Mucosa of gallbladder (tissue), 1 donor: ENCODE data around the gene CIAO2B. TPM values are rescaled to one million over a fixed set of nuclear protein-coding genes. Genes with fewer than 3 reads are reported as not detected.
"Not testable (repeated sequence)": the region's sequence is repeated elsewhere in the genome, so short reads cannot be mapped to it uniquely, and the experiment has no call there.

Experiments
- DNase-seq: peaks from one replicate; pipeline ENCODE4 v3.0.0-alpha.2; 2020; ENCODE audit warnings: low spot score
- total RNA-seq: library from RNA; stranded (reverse); gene quantifications from one replicate; pipeline ENCODE4 v1.2.1, GENCODE V29; 2021
- donor health status: DM: no; HTN: no; CAD: no.

The CIAO2B gene
- total RNA-seq: 84.5 TPM

- peak; percentile 91 for DNase-seq
Measured at GRCh38 chr16:66934138-66934838, at the start of gene CIAO2B. CIAO2B (minus strand) TSS chr16:66934402; CDS start chr16:66934364, 38 bp downstream.

DNA sequence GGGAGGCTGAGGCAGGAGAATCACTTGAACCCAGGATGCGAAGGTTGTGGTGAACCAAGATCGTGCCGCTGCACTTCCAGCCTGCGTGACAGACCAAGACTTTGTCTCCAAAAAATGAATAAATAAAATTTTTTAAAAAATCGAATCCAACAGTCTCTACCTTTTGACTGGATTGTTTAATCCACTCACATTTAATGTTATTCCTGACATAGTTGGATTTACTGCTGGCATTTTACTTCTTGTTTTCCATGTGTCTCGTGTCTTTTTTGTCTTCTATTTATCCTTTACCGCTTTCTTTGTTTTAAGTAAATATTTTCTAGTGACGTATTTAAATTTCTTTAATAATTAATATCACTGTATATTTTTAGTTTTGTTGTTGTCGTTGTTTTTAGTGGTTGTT lies 48.8 kb upstream of the CIAO2B start:
- no peak for DNase-seq

- DNase-seq: no peak
Measured at GRCh38 chr16:66979011-66979717, 45.0 kb upstream of the CIAO2B start.

GRCh38 chr16:66977341-66978113 lies 43.3 kb upstream of the CIAO2B start:
- DNase-seq: peak; percentile 89

- DNase-seq: no peak
Measured at GRCh38 chr16:66976746-66977145, 42.5 kb upstream of the CIAO2B start.

GRCh38 chr16:66975302-66975893 lies 41.2 kb upstream of the CIAO2B start:
- no peak for DNase-seq

DNA sequence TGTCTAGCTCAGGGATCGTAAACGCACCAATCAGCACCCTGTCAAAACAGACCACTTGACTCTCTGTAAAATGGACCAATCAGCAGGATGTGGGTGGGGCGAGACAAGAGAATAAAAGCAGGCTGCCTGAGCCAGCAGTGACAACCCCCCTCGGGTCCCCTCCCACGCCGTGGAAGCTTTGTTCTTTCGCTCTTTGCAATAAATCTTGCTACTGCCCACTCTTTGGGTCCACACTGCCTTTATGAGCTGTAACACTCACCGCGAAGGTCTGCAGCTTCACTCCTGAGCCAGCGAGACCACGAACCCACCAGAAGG lies 40.7 kb upstream of the CIAO2B start:
- DNase-seq: not testable (repeated sequence)

- DNase-seq: not testable (repeated sequence)
Measured at GRCh38 chr16:66974156-66974931, 40.1 kb upstream of the CIAO2B start.

DNA sequence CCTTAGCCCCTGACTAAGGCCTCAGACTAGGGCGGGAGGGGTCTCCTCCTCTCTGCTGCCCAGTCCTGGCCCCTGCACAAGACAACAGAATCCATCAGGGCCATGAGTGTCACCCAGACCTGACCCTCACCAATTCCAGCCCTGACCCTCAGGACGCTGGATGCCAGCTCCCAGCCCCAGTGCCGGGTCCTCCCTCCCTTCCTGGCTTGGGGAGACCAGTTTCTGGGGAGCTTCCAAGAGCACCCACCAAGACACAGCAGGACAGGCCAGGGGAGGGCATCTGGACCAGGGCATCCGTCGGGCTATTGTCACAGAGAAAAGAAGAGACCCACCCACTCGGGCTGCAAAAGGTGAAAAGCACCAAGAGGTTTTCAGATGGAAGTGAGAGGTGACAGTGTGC lies 39.5 kb upstream of the CIAO2B start:
- DNase-seq: no peak

DNA sequence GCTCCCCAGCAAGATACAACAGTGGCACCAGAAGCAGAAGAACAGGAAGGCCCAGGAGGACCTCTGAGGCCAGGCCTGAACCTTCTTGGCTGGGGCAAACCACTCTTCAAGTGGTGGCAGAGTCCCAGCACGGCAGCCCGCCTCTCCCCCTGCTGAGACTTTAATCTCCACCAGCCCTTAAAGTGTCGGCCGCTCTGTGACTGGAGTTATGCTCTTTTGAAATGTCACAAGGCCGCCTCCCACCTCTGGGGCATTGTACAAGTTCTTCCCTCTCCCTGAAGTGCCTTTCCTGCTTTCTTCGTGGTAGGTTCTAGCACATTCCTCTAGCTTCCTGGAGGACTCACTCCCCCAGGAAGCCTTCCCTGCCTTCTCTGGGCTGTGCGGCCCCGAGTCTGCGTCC lies 38.8 kb upstream of the CIAO2B start:
- DNase-seq: no peak

- no peak for DNase-seq
Measured at GRCh38 chr16:66970775-66971720, 36.8 kb upstream of the CIAO2B start.

DNA sequence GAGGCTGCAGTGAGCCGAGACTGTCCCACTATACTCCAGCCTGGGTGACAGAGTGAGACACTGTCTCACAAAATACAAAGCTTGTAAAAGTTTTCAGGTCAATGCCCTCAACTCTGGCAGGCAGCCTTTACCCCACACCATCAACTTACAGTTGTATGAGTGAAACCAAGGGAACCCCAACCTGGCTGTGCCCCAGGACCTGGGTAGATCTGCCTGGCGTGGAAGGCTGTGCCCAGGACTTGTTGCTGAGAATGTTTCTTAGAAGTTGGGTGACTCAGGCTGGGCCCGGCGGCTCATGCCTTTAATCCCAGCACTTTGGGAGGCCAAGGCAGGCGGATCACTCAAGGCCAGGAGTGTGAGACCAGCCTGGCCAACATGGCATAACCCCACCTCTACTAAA lies 34.6 kb upstream of the CIAO2B start:
- no peak for DNase-seq

GRCh38 chr16:66964049-66964448 lies 29.8 kb upstream of the CIAO2B start:
- peak; percentile 58 for DNase-seq

DNA sequence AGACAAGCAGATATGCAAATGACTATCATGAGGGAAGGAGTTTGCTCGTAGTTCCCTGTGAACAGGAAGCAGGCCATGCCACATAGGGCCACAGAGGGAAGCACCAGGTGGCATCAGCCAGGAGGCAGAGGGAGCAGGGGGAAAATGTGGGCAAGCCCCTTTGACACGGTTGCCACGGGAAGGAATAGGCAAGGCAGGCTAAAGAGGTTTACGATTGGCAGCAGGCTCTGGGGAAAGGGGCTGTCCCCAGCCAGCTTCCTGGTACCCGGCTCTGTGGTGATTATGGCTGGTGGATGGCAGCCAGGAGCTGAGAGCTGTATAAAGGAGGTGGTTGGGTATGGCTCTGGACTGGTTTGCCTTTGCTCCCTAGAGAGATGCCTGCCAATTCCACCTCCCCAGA lies 27.7 kb upstream of the CIAO2B start:
- DNase-seq: peak; percentile 83

- no peak for DNase-seq
Measured at GRCh38 chr16:66961065-66961744, 27.0 kb upstream of the CIAO2B start, which contains the start of gene CES3. CES3 (plus strand) TSS chr16:66961266; CDS start chr16:66961308, 42 bp downstream.

GRCh38 chr16:66960270-66960669 lies 26.1 kb upstream of the CIAO2B start:
- no peak for DNase-seq

GRCh38 chr16:66959704-66960161 lies 25.5 kb upstream of the CIAO2B start:
- DNase-seq: no peak

DNA sequence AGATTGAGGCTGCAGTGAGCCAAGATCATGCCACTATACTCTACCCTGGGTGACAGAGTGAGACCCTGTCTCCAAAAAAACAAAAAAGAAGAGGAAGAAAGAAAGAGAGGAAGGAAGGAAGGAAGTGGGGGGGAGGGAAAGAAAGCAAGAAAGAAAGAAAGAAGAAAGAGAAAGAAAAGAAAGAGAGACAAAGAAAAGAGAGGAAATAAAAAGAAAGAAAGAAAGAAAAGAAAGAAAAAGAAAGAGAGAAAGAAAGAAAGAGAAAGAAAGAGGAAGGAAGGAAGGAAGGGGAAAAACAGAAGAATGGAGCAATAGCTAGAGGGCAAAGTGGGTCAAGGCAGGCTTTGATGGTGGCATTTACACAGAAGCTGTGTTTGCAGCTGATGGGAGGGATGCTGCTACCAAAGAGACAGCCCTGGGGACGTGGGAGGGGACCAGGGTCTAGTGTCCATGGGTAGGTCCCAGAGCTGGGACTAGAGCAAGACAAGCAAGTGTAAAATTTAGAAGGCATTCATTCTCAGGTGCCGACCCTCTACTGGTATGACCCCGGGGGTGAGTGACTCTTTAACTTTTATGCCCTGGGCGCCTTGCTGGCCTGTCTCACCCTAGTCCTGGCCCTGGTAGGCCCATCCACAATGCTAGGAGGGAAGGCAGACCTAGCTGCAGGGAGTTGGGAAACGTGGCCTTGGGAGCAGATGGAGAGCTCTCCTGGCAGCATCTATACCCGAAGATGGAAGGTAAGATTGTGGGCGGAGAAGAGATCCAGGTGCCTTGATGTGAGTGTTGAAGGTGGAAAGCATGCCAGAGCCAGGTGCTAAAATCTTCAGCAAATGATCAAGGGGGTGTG lies 24.9 kb upstream of the CIAO2B start:
- DNase-seq: no peak

DNA sequence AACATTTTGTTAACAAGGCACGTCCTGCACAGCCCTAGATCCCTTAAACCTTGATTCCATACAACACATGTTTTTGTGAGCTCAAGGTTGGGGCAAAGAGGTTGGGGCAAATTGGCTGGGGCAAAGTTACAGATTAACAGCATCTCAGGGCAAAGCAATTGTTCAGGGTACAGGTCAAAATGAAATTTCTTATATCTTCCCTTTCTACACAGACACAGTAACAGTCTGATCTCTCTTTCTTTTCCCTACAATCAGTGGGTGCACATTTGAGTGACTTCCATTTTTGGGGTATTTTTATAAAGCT lies 21.9 kb upstream of the CIAO2B start:
- DNase-seq: not testable (repeated sequence)
